ENCODE data around the gene SLN.

The SLN gene

GRCh38 chr11:107682171-107682570 is 29.7 kb downstream of the SLN start:
- DNase-seq: no peak

- DNase-seq: no peak
Measured at GRCh38 chr11:107679255-107680024, 32.4 kb downstream of the SLN start.

- DNase-seq: no peak
Measured at GRCh38 chr11:107678632-107678971, 33.3 kb downstream of the SLN start.

GRCh38 chr11:107677924-107678631 is 33.8 kb downstream of the SLN start:
- DNase-seq: no peak

- DNase-seq: no peak
Measured at GRCh38 chr11:107676336-107677057, 35.4 kb downstream of the SLN start.

- no peak for DNase-seq
Measured at GRCh38 chr11:107675902-107676301, 36.0 kb downstream of the SLN start.

GRCh38 chr11:107669893-107670601 is 41.8 kb downstream of the SLN start:
- DNase-seq: no peak

- DNase-seq: no peak
Measured at GRCh38 chr11:107669191-107669740, 42.6 kb downstream of the SLN start.

GRCh38 chr11:107666911-107667613 is 44.8 kb downstream of the SLN start:
- DNase-seq: no peak

- no peak for DNase-seq
Measured at GRCh38 chr11:107665018-107665417, 46.8 kb downstream of the SLN start.

GRCh38 chr11:107661656-107662055 is 50.2 kb downstream of the SLN start:
- no peak for DNase-seq

GRCh38 chr11:107660066-107660465 is 51.8 kb downstream of the SLN start:
- DNase-seq: no peak

- DNase-seq: no peak
Measured at GRCh38 chr11:107659310-107659709, 52.5 kb downstream of the SLN start.

Measured in CD4-positive, alpha-beta T cell treated with Interleukin-17A for 1 hour (primary cell).